ENCODE measurements around the gene GALNT14. TPM values are rescaled to one million over a fixed set of nuclear protein-coding genes. Genes with fewer than 3 reads are reported as not detected.

The GALNT14 gene
- total RNA-seq, 2 donors from 2014 or later, result 1.6 TPM; not detected in 1

- no peaks in the 10 kb centered on the region for H3K36me3 ChIP-seq
- no peak overlapping the region for H3K4me3 ChIP-seq
- ATAC-seq (ENCODE audit: insufficient number of reproducible peaks, low FRiP score, low read depth) (no peak), DNase-seq (ENCODE audit: low spot score) (no peak)
- no peak overlapping the region for H3K27ac ChIP-seq
- no peaks in the 10 kb centered on the region for H3K27me3 ChIP-seq (replicated peaks; ENCODE audit: insufficient read depth)
- no peaks in the 10 kb centered on the region for H3K9me3 ChIP-seq
- TF ChIP-seq CTCF (IDR thresholded peaks at IDR 0.05), result no peak
- peaks cover 0 to 6% of the 10 kb centered on the region in 2 donors for H3K4me1 ChIP-seq (ENCODE audit: control insufficient read depth in 1 of 2, low read depth in 2 of 2)
These were observed 56.7 kb downstream of the GALNT14 start for GRCh38 chr2:31081492-31081891.

GRCh38 chr2:31080361-31080760 is 57.9 kb downstream of the GALNT14 start:
- H3K36me3 ChIP-seq, result no peaks in the 10 kb centered on the region
- no peaks in the 10 kb centered on the region for H3K27me3 ChIP-seq (replicated peaks; ENCODE audit: insufficient read depth)
- H3K27ac ChIP-seq, result no peak overlapping the region
- DNase-seq (ENCODE audit: low spot score) (no peak), ATAC-seq (ENCODE audit: insufficient number of reproducible peaks, low FRiP score, low read depth) (no peak)
- H3K4me3 ChIP-seq, result no peak overlapping the region
- peaks cover 0 to 6% of the 10 kb centered on the region in 2 donors for H3K4me1 ChIP-seq (ENCODE audit: control insufficient read depth in 1 of 2, low read depth in 2 of 2)
- H3K9me3 ChIP-seq, result no peaks in the 10 kb centered on the region
- no peak for TF ChIP-seq CTCF (IDR thresholded peaks at IDR 0.05)

GRCh38 chr2:31079665-31080064 is 58.6 kb downstream of the GALNT14 start:
- no peak for TF ChIP-seq CTCF (IDR thresholded peaks at IDR 0.05)
- H3K4me3 ChIP-seq, result no peak overlapping the region
- ATAC-seq (ENCODE audit: insufficient number of reproducible peaks, low FRiP score, low read depth) (no peak), DNase-seq (ENCODE audit: low spot score) (no peak)
- no peaks in the 10 kb centered on the region for H3K36me3 ChIP-seq
- H3K27me3 ChIP-seq (replicated peaks; ENCODE audit: insufficient read depth), result no peaks in the 10 kb centered on the region
- peaks cover 0 to 6% of the 10 kb centered on the region in 2 donors for H3K4me1 ChIP-seq (ENCODE audit: control insufficient read depth in 1 of 2, low read depth in 2 of 2)
- H3K9me3 ChIP-seq, result no peaks in the 10 kb centered on the region
- H3K27ac ChIP-seq, result no peak overlapping the region

- Histone ChIP-seq H3K9me3 (no peaks in the 10 kb centered on the region), H3K4me1 (ENCODE audit: control insufficient read depth in 1 of 2, low read depth in 2 of 2) (peaks cover 0 to 6% of the 10 kb centered on the region in 2 donors), H3K4me3 (no peak overlapping the region), H3K36me3 (no peaks in the 10 kb centered on the region), H3K27ac (no peak overlapping the region), H3K27me3 (replicated peaks; ENCODE audit: insufficient read depth) (no peaks in the 10 kb centered on the region)
- ATAC-seq (ENCODE audit: insufficient number of reproducible peaks, low FRiP score, low read depth), result no peak
- DNase-seq (ENCODE audit: low spot score), result no peak
- TF ChIP-seq CTCF (IDR thresholded peaks at IDR 0.05), result no peak
These were observed 59.6 kb downstream of the GALNT14 start for GRCh38 chr2:31078579-31079105.

GRCh38 chr2:31078011-31078410 is 60.2 kb downstream of the GALNT14 start:
- ATAC-seq (ENCODE audit: insufficient number of reproducible peaks, low FRiP score, low read depth), result no peak
- Histone ChIP-seq H3K27ac (no peak overlapping the region), H3K27me3 (replicated peaks; ENCODE audit: insufficient read depth) (no peaks in the 10 kb centered on the region), H3K36me3 (no peaks in the 10 kb centered on the region), H3K9me3 (no peaks in the 10 kb centered on the region), H3K4me1 (ENCODE audit: control insufficient read depth in 1 of 2, low read depth in 2 of 2) (peaks cover 0 to 6% of the 10 kb centered on the region in 2 donors), H3K4me3 (no peak overlapping the region)
- DNase-seq (ENCODE audit: low spot score), result no peak
- TF ChIP-seq CTCF (IDR thresholded peaks at IDR 0.05), result no peak
